GM12878 (cell line): ENCODE data around the gene SMU1. TPM values are rescaled to one million over a fixed set of nuclear protein-coding genes. Genes with fewer than 3 reads are reported as not detected.

Experiments
- ATAC-seq: fragments of 200-7000 bp; cut with Tn5 transposase; 3 replicates; pipeline ENCODE4 v1.9.1; 2020; ENCODE audit warnings: mild to moderate bottlenecking, moderate library complexity
- BruUV-seq: library from RNA; stranded (reverse); fragments of 400-500 nt; replicated peaks from 2 replicates; lab custom pipeline; 2021; lab: Mats Ljungman, UMichigan
- CTCF ChIA-PET: fragments of 300-600 bp; sonication (Branson Sonifier 250); formaldehyde crosslinking; extraction: SDS; loops from one replicate; lab custom pipeline; 2021; ENCODE audit warnings: inconsistent platforms; lab: Yijun Ruan, JAX
- POLR2A ChIA-PET: fragments of 350-600 bp; formaldehyde crosslinking; extraction: SDS; loops from one replicate; lab custom pipeline; 2021; ENCODE audit warnings: inconsistent platforms; lab: Charles Lee
- RAD21 ChIA-PET: fragments of 300-600 bp; sonication (Branson Sonifier 250); formaldehyde crosslinking; loops from one replicate; lab custom pipeline; 2023; ENCODE audit warnings: antibody characterized with exemption; ENCODE audit not compliant: unreplicated experiment; lab: Charles Lee
- SMC1A ChIA-PET: fragments of 300-600 bp; sonication (Branson Sonifier 250); formaldehyde crosslinking; loops from one replicate; lab custom pipeline; 2023; ENCODE audit not compliant: unreplicated experiment, uncharacterized antibody; lab: Charles Lee
- DNase-seq: peaks from one replicate; pipeline ENCODE4 v3.0.0-alpha.2; 2011; ENCODE audit warnings: low read depth, low spot score
- FAIRE-seq: peaks from 3 replicates; lab custom pipeline; 2011; peaks lifted over from hg19 to GRCh38; lab: Jason Lieb, UNC
- H2AFZ ChIP-seq: 2 replicates; pipeline ENCODE4 v1.6.0; 2011; ENCODE audit warnings: low read depth, low read length, control low read depth; ENCODE audit not compliant: control insufficient read depth
- H3K27ac ChIP-seq: 2 replicates; pipeline ENCODE4 v1.5.1; 2011; ENCODE audit warnings: control low read depth; ENCODE audit not compliant: control insufficient read depth, insufficient read depth
- H3K27me3 ChIP-seq, 2 experiments: replicated peaks in 1 of 2; 2 replicates each; pipeline versions ENCODE4 v1.6.0 to v1.6.1; 2011; ENCODE audit warnings: low read length in 1 of 2; ENCODE audit not compliant: control insufficient read depth in 2 of 2, insufficient read depth in 2 of 2
- H3K36me3 ChIP-seq, 2 experiments: 2 replicates each; pipeline ENCODE4 v1.5.1; 2011; ENCODE audit warnings: low read length in 1 of 2; ENCODE audit not compliant: control insufficient read depth in 2 of 2, insufficient read depth in 2 of 2
- H3K4me1 ChIP-seq: 2 replicates; pipeline ENCODE4 v1.6.1; 2011; ENCODE audit warnings: mild to moderate bottlenecking, low read length, moderate library complexity, mixed read lengths; ENCODE audit not compliant: control insufficient read depth, insufficient read depth
- H3K4me2 ChIP-seq: 2 replicates; pipeline ENCODE4 v1.6.0; 2011; ENCODE audit warnings: control low read depth; ENCODE audit not compliant: control insufficient read depth, insufficient read depth
- H3K4me3 ChIP-seq: fragments of 200-600 bp; sonication (generic); 2 replicates; pipeline ENCODE4 v1.5.1; 2016
- H3K79me2 ChIP-seq: 2 replicates; pipeline ENCODE4 v1.6.0; 2011; ENCODE audit warnings: low read length; ENCODE audit not compliant: control insufficient read depth, insufficient read depth
- H3K9ac ChIP-seq: 2 replicates; pipeline ENCODE4 v1.8.0; 2011; ENCODE audit warnings: low read length, control low read depth, mixed read lengths; ENCODE audit not compliant: control insufficient read depth, insufficient read depth
- H3K9me3 ChIP-seq: replicated peaks from 3 replicates; pipeline ENCODE4 v1.5.1; 2011; ENCODE audit warnings: mild to moderate bottlenecking, low read length; ENCODE audit not compliant: control insufficient read depth, insufficient read depth
- H4K20me1 ChIP-seq: 2 replicates; pipeline ENCODE4 v1.6.0; 2011; ENCODE audit not compliant: control insufficient read depth, insufficient read depth
- CTCF ChIP-seq, 3 experiments: IDR thresholded peaks in 2 of 3; conservative IDR thresholded peaks in 1 of 3; 2 replicates each; pipeline ENCODE4 v1.5.1; 2011; ENCODE audit warnings: low read depth in 3 of 3, low read length in 3 of 3, mild to moderate bottlenecking in 3 of 3, control low read depth in 2 of 3, moderate library complexity in 2 of 3, inconsistent platforms in 1 of 3, mixed read lengths in 1 of 3; ENCODE audit not compliant: control insufficient read depth in 2 of 3, insufficient read depth in 1 of 3; ENCODE audit errors: extremely low read depth in 1 of 3
- CUX1 ChIP-seq: IDR thresholded peaks from 2 replicates; pipeline ENCODE4 v1.6.1; 2012; ENCODE audit warnings: improper control_type of control experiment, low read depth, low read length; ENCODE audit not compliant: insufficient replicate concordance
- EED ChIP-seq: sonication (generic); IDR thresholded peaks from 2 replicates; pipeline ENCODE4 v1.6.1; 2016; ENCODE audit warnings: antibody characterized with exemption, low read depth
- IKZF1 ChIP-seq: fragments of 450-650 bp; conservative IDR thresholded peaks from 2 replicates; pipeline ENCODE4 v1.6.1; 2017; ENCODE audit warnings: antibody characterized with exemption, mild to moderate bottlenecking
- MTA3 ChIP-seq: IDR thresholded peaks from 2 replicates; pipeline ENCODE4 v1.6.1; 2012; ENCODE audit warnings: low read length, inconsistent platforms, borderline replicate concordance
- NFIC ChIP-seq: IDR thresholded peaks from 2 replicates; pipeline ENCODE4 v1.6.1; 2012; ENCODE audit warnings: low read depth, mild to moderate bottlenecking, inconsistent platforms, low read length, moderate library complexity
- NFYB ChIP-seq: IDR thresholded peaks from 2 replicates; pipeline ENCODE4 v1.6.1; 2011; ENCODE audit warnings: low read depth, mild to moderate bottlenecking, low read length, improper control_type of control experiment, moderate library complexity; ENCODE audit not compliant: insufficient read depth
- NR2C1 ChIP-seq: fragments of 450-650 bp; IDR thresholded peaks from 2 replicates; pipeline ENCODE4 v1.6.1; 2017; ENCODE audit warnings: antibody characterized with exemption, mild to moderate bottlenecking, moderate library complexity
- POU2F2 ChIP-seq: IDR thresholded peaks from 3 replicates; pipeline ENCODE4 v1.6.1; 2011; ENCODE audit warnings: low read depth, mild to moderate bottlenecking, low read length, borderline replicate concordance
- SREBF2 ChIP-seq: IDR thresholded peaks from 2 replicates; pipeline ENCODE4 v1.6.1; 2012; ENCODE audit warnings: mild to moderate bottlenecking, low read length
- ZNF207 ChIP-seq: fragments of 450-650 bp; IDR thresholded peaks from 2 replicates; pipeline ENCODE4 v1.6.1; 2014; ENCODE audit warnings: antibody characterized with exemption, mild to moderate bottlenecking, borderline replicate concordance
- ZNF274 ChIP-seq: IDR thresholded peaks from one replicate; pipeline ENCODE4 v1.8.0; 2011; ENCODE audit not compliant: insufficient read length, insufficient read depth
- WGBS: methylation state at CpG from one replicate; pipeline ENCODE4 v1.1.6; 2016; ENCODE audit warnings: low lambda C conversion rate; ENCODE audit not compliant: insufficient replicate concordance, insufficient coverage; ENCODE audit errors: missing lambda C conversion rate; 5-methylcytosine and 5-hydroxymethylcytosine counted together
- in situ Hi-C: fragments of 300-500 bp; cut with MboI; formaldehyde crosslinking; loops from 9 replicates; pipeline ENCODE4 v1.14.3; 2018; ENCODE audit warnings: mixed read lengths
- intact Hi-C: fragments of 100-400 bp; cut with micrococcal nuclease; formaldehyde crosslinking; loops from one replicate; pipeline ENCODE4 v1.14.2; 2022; ENCODE audit not compliant: unreplicated experiment
- polyA plus RNA-seq, 11 experiments: library from polyadenylated mRNA; depleted of rRNA in 4 of 11; unstranded in 6 of 11; stranded (reverse) in 5 of 11; fragments of >200 nt; fragmentation: Nextera tagmentation in 4 of 11; fragmentation: Illumina TruSeq in 1 of 11; extraction: Ambion mirVana in 4 of 11; extraction: Trizol in 1 of 11; gene quantifications; 1 replicate in 1 of 11; 2 replicates in 10 of 11; pipeline versions ENCODE4 v1.2.1 to v1.2.3, GENCODE V29; 2011 to 2016; ENCODE audit warnings: inconsistent platforms in 2 of 11, missing spikeins in 2 of 11, low read depth in 1 of 11
- total RNA-seq, 4 experiments: library from RNA; depleted of rRNA in 3 of 4; stranded (reverse); fragments of >200 nt in 3 of 4; fragmentation: Illumina TruSeq in 1 of 4; extraction: Trizol in 1 of 4; gene quantifications; 2 replicates each; pipeline versions ENCODE4 v1.2.1 to v1.2.3, GENCODE V29; 2013 to 2021
- TF ChIP-seq, protein P1 (sequence below): fragments of 150-350 bp; IDR thresholded peaks from 2 replicates; pipeline ENCODE4 v1.6.1; 2016; ENCODE audit warnings: low read depth, low read length

SMU1 gene
- total and polyA plus RNA-seq, 10 of the 15 experiments (the other 5 are each of a cell fraction or from before 2014, with no cell fraction given), result 18.5 to 34.6 (median 20.9) TPM

DNA sequence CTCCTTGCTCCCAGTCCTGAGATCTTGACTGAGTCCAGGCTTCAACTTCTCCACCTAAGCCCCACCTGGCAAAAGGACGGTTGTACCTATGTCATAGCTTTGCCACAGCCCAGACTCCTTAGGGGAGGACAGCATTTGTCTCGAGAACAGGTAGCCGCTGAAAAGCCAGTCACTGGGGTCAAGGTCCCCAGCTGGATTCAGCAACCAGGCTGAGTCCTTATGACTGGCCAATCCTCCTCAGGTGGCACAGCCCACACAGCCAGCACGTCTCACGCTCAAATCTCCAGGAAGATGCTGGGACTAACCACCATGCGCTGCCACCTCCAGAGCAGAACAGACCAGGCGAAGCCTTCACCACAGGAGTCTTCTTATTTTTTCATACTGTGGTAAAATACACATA, 27.9 kb upstream of the SMU1 start:
- DNase-seq (no peak), FAIRE-seq (no peak), ATAC-seq (no peak)
- in situ Hi-C loops (no loop called here), intact Hi-C loops (no loop called here)
- Histone ChIP-seq H4K20me1 (no peaks in the 10 kb centered on the region), H3K36me3 (no peaks in the 10 kb centered on the region; a peak in 1 of 4 replicates), H3K27me3 (no peaks in the 10 kb centered on the region), H3K4me1 (no peaks in the 10 kb centered on the region), H2AFZ (no peak overlapping the region), H3K4me2 (no peak overlapping the region), H3K9ac (no peak overlapping the region), H3K79me2 (no peaks in the 10 kb centered on the region), H3K27ac (no peak overlapping the region), H3K9me3 (no peaks in the 10 kb centered on the region), H3K4me3 (no peak overlapping the region)
- 96% methylated on average over 7 of the region's 7 CpGs for WGBS
- CTCF ChIA-PET, result no interaction called here
- SMC1A ChIA-PET, result interaction anchor here (0.7 to 1.2 kb wide), 2 partner anchors 39 to 121 kb away, joined by 3 to 4 read pairs; no protein-coding TSS in a partner anchor
- BruUV-seq, result no TSS peak
- RAD21 ChIA-PET, result no interaction called here
- POLR2A ChIA-PET, result no interaction called here
- TF ChIP-seq SREBF2, result no peak
- TF ChIP-seq, protein P1, sequence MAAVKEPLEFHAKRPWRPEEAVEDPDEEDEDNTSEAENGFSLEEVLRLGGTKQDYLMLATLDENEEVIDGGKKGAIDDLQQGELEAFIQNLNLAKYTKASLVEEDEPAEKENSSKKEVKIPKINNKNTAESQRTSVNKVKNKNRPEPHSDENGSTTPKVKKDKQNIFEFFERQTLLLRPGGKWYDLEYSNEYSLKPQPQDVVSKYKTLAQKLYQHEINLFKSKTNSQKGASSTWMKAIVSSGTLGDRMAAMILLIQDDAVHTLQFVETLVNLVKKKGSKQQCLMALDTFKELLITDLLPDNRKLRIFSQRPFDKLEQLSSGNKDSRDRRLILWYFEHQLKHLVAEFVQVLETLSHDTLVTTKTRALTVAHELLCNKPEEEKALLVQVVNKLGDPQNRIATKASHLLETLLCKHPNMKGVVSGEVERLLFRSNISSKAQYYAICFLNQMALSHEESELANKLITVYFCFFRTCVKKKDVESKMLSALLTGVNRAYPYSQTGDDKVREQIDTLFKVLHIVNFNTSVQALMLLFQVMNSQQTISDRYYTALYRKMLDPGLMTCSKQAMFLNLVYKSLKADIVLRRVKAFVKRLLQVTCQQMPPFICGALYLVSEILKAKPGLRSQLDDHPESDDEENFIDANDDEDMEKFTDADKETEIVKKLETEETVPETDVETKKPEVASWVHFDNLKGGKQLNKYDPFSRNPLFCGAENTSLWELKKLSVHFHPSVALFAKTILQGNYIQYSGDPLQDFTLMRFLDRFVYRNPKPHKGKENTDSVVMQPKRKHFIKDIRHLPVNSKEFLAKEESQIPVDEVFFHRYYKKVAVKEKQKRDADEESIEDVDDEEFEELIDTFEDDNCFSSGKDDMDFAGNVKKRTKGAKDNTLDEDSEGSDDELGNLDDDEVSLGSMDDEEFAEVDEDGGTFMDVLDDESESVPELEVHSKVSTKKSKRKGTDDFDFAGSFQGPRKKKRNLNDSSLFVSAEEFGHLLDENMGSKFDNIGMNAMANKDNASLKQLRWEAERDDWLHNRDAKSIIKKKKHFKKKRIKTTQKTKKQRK, result no peak
- no peak for TF ChIP-seq CUX1
- no peak for TF ChIP-seq ZNF207
- TF ChIP-seq IKZF1, result no peak
- TF ChIP-seq NFYB, result no peak
- no peak for TF ChIP-seq CTCF (IDR thresholded peaks at IDR 0.05 in 2 of 3, conservative IDR thresholded peaks at IDR 0.05 in 1 of 3; ENCODE audit: control insufficient read depth in 2 of 3, extremely low read depth in 1 of 3, insufficient read depth in 1 of 3, low read depth in 3 of 3, low read length in 3 of 3)
- no peak for TF ChIP-seq EED
- no peak for TF ChIP-seq NR2C1
- no peak for TF ChIP-seq NFIC
- no peak for TF ChIP-seq POU2F2
- no peak for TF ChIP-seq MTA3
- TF ChIP-seq ZNF274, result no peak
